CD1c-positive myeloid dendritic cell (primary cell): ENCODE measurements around the gene RUNX2.

Source experiments
- DNase-seq: peaks from one replicate; pipeline ENCODE4 v3.0.0-alpha.2; 2016; ENCODE audit errors: extremely low spot score

Gene RUNX2

DNA sequence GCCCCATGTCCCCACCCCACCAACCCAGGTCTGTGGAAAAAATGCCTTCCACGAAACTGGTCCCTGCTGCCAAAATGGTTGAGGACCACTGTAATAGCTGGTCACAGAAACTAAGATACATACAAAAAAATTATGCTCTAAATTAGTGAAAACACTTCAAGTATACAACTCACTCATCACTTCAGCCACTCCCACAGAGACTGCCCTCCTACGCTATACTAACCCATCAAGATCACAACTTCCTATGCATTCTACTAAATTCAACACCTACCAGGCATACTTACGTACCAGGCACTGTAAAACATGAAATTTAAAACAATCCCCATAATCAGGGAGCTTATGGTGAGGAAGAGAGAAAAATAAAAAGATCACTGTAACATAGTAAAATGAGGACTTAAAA is 22.9 kb downstream of the RUNX2 start:
- no peak for DNase-seq

DNA sequence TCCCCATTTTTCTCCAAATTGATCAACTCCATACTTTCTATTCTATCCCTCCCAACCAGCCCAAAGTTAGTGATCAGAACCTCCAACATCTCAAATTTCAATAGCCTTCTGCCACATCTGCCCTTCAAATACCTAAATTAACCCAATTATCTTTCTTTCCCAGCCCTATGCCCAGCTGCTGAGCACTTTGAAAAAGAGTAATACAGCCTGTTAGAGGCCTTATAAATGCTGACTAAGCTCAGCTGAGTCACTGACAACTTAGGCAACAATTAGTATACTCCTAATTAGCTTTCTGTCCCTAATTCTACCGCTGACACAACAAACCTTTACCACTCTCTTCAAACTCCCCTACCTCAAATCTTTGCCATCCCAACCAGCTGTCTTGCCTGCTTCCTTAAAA is 23.5 kb downstream of the RUNX2 start:
- no peak for DNase-seq

DNA sequence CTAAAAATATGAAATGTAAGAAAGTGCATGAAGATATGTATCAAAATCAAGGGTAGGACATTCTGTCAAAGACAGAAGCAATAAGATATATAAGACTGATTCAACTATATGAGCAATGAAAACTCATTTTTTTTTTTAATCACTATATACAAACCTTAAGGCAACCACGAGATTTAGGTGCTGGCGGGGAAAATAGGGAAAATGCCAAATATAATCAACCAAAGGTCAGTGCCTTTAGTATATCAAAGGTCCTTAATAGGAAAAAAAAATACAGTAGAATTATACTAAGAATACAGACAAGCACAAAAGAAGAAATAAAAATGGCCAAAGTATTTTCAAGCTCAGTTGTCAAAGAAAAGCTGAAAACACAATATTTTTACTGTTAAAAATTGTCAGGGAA is 25.5 kb downstream of the RUNX2 start:
- no peak for DNase-seq

DNA sequence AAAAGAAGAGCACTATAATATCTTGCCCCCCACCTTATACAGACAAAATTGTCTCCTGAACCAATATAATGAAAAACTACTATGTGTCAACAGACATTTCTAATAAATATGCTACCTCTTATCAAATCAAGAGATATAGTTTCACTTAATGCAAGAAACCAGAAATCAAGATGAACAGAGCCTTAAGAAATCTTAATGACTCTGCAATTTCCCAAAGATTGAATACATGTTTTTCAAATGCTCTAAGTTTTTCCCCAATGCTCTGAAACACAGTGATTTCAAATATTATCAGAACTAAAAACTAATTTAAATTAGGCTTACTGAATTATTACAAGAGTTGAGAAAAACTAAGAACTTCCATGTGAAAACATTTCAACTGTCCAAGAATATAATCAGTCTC is 36.3 kb downstream of the RUNX2 start:
- no peak for DNase-seq

DNA sequence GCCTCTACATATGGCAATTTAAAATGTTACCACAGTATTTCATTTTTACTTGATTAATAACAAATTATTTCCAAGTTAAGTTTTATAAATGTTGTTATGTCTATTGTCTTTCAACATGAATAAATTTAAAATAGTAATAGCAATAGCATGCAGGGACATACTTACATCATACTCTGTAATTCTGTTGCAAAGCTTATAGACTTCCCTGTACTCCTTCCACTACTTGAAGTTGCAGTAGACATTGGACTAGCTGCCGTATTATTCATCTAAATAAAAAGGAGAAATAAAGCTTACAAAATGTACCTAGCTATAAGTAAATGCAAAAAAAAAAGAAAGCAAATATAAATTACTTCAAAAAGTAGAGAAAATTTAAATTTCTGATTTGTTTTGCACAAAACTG is 36.9 kb downstream of the RUNX2 start:
- DNase-seq = peak; percentile 15

DNA sequence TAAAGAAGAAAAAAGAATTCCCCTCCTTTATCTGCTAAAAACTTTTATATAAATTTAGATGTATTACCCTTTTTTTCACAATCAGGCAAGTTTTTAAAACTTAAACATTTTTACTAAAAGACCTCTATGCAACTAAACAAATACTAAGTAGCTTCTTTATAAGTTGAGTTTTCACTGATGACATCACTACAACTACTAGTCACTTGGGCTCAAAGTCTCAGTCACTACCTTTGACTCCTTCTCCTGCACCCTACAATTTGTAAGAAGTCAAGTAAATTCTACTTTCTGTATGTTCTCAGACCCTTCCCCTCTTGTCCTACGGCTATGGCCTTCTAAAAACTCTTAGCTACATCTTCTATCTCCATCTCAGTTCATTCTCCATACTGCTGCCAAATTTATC is 38.4 kb downstream of the RUNX2 start:
- no peak for DNase-seq

DNA sequence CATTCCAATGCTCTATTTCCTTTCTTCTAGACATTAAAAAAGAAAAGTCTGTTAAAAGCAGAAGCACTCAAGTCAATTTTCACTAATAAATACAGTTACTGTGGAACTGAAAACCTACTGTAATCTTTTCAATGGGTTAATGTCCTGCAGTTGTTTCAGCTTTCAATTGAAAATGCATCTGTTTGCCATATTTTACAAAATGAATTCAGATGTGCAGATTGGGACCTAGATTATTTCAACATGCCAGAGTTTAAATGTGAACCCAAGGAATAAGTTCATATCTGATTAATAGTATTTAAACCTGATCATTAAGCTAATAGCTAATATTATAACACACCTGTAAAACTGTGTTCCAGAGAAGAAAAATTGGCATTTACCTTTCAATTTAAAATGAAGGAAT is 39.9 kb downstream of the RUNX2 start:
- no peak for DNase-seq

DNA sequence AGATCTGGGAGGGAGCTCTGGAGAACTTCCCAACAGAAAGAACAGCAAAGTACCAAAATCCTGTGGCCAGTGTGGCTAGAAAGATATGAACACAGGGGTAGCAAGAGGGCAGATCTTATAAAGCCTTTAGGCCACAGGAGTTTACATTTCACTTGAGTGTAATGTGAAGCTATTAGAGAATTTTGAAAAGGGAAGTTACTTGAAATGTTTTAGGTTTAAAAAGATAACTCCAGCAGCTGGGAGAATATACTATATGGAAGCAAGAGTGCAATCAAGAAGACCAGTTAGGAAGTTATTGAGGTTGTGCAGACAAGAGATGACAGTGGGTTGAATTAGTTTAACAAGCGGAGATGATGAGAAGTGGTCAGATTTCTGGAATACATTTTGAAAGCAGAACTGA is 41.7 kb downstream of the RUNX2 start:
- DNase-seq = no peak

DNA sequence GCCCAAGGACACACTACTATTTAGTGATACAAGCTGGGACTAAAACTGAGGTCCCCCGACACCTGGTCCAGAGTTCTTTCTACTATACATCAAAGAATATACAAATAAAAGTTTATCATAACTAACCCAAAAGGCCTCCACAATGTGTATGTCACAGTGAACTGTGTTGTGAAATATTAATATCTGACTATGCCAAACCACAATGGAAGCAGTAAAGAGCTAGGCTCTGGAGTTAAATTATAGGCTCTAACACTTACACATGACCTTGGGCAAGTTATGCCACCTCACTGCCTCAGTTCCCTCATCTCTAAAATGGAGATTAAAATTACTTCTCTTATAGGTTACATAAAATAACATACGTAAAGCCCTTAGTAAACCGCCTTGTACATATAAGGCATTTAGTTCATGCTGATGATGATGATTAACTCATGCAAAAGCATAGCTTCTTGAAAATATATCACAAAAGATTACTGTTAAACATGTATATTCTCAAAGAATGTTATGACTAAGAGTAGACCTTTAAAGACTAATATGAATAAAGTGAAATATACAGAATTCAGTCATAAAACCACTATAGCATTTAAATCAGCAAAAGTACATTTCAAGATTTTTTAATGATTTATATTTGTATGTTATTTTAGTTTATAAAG is 43.9 kb downstream of the RUNX2 start:
- DNase-seq = no peak

DNA sequence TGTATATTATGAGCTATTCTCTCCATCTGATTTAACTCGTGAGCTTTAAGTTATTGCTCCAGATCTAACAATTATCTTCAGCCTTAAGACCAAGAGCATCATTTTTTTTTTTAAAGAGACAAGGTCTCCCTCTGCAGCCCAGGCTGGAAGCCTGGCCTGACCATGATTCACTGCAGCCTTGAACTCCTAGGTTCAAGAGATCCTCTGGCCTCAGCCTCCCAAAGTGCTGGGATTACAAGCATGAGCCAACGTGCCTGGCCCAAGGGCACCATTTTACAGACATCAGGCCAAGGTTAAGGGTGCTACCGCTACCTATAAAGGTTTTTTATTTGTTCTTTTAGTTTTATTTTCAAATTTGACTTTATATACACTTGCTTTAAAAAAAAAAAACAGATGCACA is 47.3 kb downstream of the RUNX2 start:
- DNase-seq = no peak

DNA sequence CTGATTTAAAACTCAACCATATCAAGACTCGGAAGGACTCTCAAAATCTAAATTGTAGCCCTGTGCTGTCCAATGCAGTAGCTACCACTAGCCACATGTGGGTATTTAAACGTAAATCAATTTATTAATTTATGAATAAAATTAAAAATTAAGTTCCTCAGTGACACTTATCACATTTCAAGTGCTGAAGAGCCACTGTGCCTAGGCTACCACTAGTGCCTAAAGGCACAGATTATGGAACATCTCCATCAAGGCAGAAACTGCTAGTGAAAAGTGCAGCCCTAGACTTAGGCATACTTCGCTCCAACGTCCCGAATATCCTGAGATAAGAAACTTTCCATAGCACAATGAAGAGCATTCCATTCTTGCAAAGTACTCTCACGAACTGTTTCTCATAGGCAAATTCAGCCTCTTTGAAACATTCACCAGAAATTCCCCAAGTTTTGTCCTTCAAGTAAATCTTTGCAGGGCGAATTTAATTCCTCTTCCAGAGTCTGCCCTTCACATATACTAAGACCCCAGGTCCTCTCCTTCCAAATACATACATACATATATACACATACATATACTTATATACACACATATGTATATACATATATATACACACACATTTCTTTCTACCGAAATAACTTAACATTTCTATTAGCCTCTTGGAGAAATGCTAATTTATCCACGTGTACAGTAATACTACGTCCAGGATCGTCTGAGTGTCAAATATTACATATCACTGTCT is 48.3 kb downstream of the RUNX2 start:
- no peak for DNase-seq

DNA sequence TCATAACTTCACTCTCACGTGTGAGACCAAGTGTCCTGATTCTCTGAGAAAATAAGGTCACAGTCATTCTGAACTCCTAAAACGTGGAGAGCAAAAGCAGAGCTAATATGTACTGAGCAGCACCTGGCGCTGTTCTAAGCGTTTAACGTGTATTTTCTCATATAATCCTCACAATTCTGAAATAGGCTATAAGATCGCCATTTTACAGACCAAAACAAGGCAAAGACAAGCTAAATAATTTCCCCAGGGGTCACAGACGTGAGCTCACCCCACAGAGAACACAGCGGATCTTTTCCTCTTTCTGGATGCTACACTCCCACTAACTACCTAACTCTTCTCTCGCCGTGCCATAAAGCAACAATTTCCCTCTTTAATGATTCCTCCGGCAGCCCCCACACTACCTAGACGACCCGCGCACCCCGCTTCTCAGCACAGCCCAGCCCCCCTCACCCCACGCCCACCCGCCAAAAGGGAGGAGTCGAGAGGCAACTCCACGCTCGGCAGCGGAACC is 49.0 kb downstream of the RUNX2 start:
- DNase-seq = no peak

DNA sequence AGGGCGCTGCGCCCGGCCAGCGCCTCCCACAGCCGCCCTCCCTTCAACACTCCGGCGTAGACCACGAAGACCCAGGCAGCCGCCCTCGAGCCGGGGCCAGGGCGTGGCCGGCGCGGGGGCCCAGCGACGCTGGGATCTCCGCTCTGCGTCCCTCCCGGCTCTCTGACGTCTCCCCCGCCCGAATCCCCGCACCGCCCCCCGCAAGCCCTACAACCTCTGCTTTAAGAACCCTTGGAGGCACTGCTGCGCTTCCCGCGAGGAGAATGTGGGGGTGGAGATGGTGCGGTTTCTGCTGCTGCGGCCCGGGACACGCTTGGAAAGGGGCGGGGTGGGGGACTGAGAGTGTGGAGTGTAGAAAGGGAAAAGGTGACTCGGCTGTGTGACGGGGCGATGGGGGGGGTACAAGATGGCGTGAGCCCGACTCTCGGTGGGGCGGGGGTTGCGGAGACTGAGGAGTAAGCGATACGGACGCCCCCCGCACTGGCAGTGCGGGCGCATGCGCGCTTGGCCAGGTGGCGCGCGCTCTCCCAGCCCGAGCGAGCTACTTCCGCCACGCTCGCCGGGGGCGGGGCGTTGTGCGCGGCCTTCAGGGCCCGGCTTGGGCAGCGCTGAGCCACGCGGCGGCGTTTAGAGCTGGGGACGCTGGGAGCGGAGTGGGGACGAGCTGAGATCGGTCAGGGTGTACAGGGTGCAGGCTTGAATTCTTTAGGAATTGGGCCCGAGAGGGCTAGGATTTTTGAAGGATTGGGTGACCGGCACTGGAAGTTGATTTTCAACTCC is 49.6 kb downstream of the RUNX2 start, which contains the start of gene SUPT3H:
SUPT3H (minus strand) TSS at position 381 of the 780 bp plus-strand sequence.
- DNase-seq = peak; percentile 97

DNA sequence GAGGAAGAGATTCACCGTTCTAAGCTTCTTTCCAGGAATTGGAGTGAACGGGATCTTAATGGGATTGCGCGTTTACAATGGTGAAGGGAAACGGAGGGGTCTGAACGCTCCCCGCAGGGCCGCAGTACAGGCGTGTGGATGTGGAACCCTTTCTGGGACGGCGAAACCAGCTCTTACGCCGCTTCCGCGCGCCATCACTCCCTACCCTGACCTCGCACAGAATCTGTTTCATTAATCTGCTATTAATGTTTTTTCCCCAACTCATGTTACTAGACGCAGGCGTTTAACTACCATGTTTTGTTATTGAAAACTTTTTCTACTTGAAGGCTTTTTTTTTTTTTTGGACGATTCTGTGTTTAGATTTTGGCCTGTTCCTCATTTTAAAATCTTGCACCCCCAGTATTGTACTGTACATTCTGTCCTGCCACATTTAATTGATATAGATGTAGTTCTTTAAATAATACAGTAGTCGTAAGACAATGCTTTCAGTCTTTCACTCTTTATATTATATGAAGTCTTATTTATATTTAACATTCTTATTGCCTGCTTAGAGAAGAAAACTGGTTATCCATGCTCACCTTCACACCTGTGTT is 50.3 kb downstream of the RUNX2 start:
- DNase-seq = no peak

DNA sequence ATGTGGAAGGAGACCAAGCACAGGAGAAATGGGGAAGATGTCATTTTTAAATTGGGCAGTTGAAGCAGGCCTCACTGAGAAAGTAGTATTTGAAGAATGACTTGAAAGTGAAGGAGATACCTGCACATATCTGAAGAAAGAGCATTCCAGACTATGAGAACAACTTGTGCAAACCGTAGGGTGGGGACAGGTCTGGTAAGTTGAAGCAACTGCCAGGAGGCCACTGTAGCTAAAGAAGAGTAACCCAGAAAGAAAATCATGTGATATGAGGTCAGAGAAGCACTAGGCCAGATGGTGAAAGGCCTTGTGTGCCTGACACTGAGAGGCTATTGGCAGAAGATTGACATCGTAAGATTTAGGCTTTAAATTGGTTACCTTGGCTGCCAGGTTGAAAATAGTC is 54.3 kb downstream of the RUNX2 start:
- DNase-seq = no peak

DNA sequence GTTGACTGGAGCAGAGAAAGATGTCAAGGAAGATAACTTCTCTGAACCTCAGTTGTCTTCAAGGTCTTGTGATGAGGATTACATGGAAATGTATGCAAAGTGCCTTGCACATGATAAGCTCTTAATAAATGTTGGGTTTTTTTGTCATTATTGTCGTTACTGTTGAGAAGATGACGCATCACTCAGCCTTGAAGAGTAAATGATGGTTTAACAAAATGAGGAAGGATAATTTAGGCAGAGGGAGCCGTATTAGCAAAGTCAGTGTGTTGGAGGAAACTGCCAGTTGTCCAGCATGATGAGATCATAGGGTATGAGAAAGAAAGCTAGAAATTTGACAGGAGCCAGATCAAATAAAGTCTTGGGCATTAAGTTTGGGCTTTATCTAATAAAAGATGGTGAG is 58.4 kb downstream of the RUNX2 start:
- DNase-seq = no peak

DNA sequence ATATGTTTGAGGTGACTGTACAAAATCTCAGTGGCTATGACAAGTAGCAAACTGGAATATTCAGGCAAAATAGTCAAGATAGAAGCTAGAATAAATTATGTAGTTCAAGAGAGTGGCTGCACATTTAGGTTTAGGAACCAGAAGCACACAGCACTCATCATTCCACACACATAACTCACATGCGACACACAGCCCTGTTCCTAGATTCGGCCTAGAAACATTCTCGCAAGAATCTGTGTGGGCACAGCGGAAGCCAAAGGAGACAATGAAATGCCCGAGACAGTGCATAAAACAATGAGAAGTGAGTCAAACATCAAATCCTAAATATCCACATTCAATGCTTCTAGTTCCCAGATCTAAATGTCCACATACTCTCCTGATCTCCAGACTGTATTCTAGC is 59.1 kb downstream of the RUNX2 start:
- no peak for DNase-seq

DNA sequence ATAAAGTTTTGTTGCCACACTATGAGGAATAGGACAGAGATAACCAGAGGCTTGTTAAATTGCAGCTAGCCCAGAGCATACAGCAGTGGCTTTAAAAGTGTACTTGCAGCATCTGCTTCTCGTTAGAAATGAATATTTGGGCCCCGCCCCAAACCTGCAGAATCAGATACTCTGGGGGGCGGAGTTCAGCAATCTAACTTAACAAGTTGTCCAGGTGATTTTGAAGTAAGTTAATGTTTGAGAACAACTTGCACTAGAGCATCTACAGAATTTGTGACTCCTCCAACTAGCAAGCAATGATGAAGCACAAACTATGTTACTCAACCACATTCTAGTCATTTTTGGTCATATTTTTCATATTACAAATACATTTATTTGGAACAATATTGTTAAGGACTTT is 60.2 kb downstream of the RUNX2 start:
- DNase-seq = no peak

DNA sequence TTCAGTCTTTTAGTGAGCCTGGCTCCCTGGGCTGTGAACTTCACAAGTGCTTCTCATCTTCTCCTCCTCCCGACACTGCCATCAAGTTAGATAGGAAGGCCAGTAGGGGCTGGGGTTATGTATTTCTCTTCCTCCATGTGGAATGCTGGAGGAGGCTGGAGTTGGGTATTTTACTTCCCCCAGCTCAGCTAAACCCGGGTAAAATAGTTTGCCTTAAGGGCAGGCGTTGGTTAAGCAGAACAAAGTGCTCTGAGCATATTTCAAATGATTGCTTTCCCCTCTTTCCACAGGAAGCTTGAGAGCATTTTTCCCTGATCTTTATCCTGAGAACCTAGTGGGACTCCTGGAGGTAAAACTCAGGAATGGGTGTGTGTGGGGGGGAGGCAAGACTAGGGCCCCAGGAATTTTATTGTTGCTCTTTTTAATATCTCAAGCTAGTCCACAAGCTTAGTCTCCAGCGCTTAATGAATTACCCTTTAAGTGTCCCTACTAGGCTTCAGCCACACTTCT is 66.5 kb downstream of the RUNX2 start:
- DNase-seq = no peak

DNA sequence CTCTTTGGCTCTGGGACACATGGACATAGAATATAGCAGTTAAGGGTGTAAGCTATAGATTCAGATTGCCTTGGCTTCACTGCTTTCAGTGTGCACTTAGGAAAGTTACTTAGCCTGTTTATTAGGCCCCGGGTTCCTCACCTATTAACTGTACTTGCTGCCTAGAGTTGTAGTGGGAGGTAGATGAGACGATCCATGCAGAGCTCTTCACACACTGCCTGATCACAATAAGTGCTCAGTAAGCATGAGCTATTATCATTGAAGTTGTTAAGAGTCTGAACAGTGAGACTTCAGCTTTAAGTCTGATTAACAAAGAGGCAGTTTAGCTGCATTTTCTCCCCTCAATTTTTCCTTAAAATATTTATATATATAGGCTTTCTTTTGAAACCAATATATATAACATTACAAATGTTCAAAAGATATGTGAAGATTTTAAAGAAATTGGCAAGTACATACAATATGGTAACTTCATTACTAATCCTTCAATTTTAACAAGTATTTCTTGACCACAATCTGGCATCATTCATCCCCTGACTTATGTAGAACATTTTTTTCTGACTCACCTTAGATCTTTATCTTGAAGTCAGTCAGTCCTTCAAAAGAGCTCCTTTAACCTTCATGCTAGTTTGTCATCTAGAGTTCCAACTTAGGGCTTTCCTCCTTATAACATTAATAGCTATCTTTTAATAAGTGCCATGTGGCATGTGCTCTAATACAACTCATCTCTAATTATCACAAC is 70.1 kb downstream of the RUNX2 start:
- no peak for DNase-seq

DNA sequence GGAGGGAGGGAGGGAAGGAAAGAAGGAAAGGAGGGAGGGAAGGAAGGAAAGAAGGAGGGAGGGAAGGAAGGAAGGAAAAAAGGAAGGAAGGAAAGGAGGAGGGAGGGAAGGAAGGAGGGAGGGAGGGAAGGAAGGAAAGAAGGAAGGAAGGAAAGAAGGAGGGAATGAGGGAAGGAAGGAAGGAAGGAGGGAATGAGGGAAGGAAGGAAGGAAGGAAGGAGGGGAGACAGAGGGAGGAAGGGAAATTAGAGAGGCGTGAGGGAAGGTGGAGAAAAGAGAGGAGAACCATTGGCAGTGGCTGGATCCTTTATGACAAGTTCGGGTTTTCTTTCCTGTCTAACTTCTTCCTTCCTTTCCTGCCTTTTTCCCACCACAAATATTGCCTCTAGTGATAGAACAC is 71.9 kb downstream of the RUNX2 start:
- DNase-seq = no peak
